OCI-LY1 (cell line): Measurements from ENCODE around the gene GALNT2.

Experiments used
- H2AFZ ChIP-seq: fragments of 200-600 bp; sonication (generic), shearing (Covaris generic); 2 replicates; pipeline ENCODE4 v1.6.0; 2014; ENCODE audit warnings: antibody characterized with exemption, mild to moderate bottlenecking, low read length
- H3F3A ChIP-seq: fragments of 200-600 bp; sonication (generic), shearing (Covaris generic); 2 replicates; pipeline ENCODE4 v1.6.0; 2014; ENCODE audit warnings: mild to moderate bottlenecking, antibody characterized with exemption, low read length, moderate library complexity; ENCODE audit not compliant: insufficient read depth
- H3K27ac ChIP-seq: fragments of 200-600 bp; sonication (generic); 2 replicates; pipeline ENCODE4 v1.5.1; 2014; ENCODE audit warnings: low read length, mixed run types, mild to moderate bottlenecking, low read depth; ENCODE audit not compliant: poor library complexity, severe bottlenecking
- H3K27me3 ChIP-seq: fragments of 200-600 bp; sonication (generic); 2 replicates; pipeline ENCODE4 v1.6.0; 2014; ENCODE audit warnings: antibody characterized with exemption, mild to moderate bottlenecking, low read length, moderate library complexity; ENCODE audit not compliant: insufficient read depth
- H3K36me3 ChIP-seq: fragments of 200-600 bp; sonication (generic); 2 replicates; pipeline ENCODE4 v1.6.1; 2014; ENCODE audit warnings: mild to moderate bottlenecking, antibody characterized with exemption, low read length, moderate library complexity, mixed read lengths; ENCODE audit not compliant: insufficient read depth
- H3K4me1 ChIP-seq: fragments of 200-600 bp; sonication (generic); 2 replicates; pipeline ENCODE4 v1.5.1; 2014; ENCODE audit warnings: mild to moderate bottlenecking, low read length, moderate library complexity; ENCODE audit not compliant: insufficient read depth, severe bottlenecking
- H3K4me2 ChIP-seq: fragments of 200-600 bp; sonication (generic), shearing (Covaris generic); 2 replicates; pipeline ENCODE4 v1.6.1; 2014; ENCODE audit warnings: low read length
- H3K4me3 ChIP-seq: fragments of 200-600 bp; sonication (generic); 2 replicates; pipeline ENCODE4 v1.5.1; 2014; ENCODE audit warnings: low read length, low read depth, mild to moderate bottlenecking, mixed read lengths; ENCODE audit not compliant: poor library complexity, severe bottlenecking
- H3K79me2 ChIP-seq: fragments of 200-600 bp; shearing (Covaris generic); 2 replicates; pipeline ENCODE4 v1.6.1; 2016; ENCODE audit warnings: mixed run types, low read length, mixed read lengths; ENCODE audit not compliant: insufficient read depth
- H3K9ac ChIP-seq: fragments of 200-600 bp; sonication (generic), shearing (Covaris generic); 2 replicates; pipeline ENCODE4 v1.6.1; 2014; ENCODE audit warnings: mild to moderate bottlenecking, low read length, mixed read lengths
- H3K9me2 ChIP-seq: fragments of 200-600 bp; sonication (generic), shearing (Covaris generic); 2 replicates; pipeline ENCODE4 v1.6.1; 2014; ENCODE audit warnings: low read depth, mild to moderate bottlenecking, low read length, mixed read lengths
- H3K9me3 ChIP-seq: fragments of 200-600 bp; shearing (Covaris generic); 2 replicates; pipeline ENCODE4 v1.6.1; 2014; ENCODE audit warnings: low read length, mixed read lengths
- H4K20me1 ChIP-seq: fragments of 200-600 bp; sonication (generic), shearing (Covaris generic); 2 replicates; pipeline ENCODE4 v1.6.0; 2016; ENCODE audit warnings: mild to moderate bottlenecking, low read length; ENCODE audit not compliant: insufficient read depth
- EZH2 ChIP-seq: fragments of 200-600 bp; sonication (generic), shearing (Covaris generic); IDR thresholded peaks from 2 replicates; pipeline ENCODE4 v1.8.0; 2017; ENCODE audit warnings: borderline replicate concordance, mixed run types, mild to moderate bottlenecking, antibody characterized with exemption, low read length, moderate library complexity, mixed read lengths
- TF ChIP-seq, protein P1 (sequence below): fragments of 200-600 bp; sonication (generic), shearing (Covaris generic); IDR thresholded peaks from 2 replicates; pipeline ENCODE4 v1.5.1; 2017; ENCODE audit warnings: mild to moderate bottlenecking, antibody characterized with exemption, low read length, moderate library complexity, mixed read lengths

Gene GALNT2

DNA sequence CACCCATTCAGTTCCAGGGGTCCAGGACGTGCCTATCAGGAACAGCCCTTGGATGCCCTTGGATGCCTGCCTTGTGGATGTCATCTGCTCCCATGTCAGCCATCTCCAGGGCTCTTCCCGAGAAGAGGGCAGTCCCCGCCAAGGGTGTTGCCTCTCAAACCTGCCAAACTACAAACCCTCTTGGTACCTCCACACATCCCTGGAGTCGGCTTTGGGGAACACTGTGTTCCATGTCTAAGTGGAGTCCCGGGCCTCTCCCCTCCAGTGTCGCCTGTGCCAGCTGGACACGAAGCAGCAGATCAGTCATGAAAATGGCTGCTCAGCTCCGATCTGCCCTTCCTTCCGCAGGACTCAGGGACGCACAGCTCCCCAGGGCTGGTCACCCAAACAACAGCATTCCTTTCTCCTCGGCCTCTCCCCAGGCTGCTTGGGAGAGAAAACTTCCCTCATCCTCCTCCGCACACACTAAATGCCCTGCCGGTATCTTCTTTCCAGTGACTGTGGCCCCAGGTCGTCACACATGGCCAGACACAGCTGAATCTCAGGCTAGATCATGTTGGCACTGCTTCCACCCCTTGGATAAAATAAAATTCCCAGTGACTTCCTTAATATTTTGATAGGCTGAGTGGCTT is 53.4 kb downstream of the GALNT2 start:
- Histone ChIP-seq H3F3A (peaks cover 20% of the 10 kb centered on the region), H3K4me2 (peak overlapping the region; percentile 35), H3K79me2 (peaks cover 18% of the 10 kb centered on the region), H2AFZ (no peak overlapping the region), H4K20me1 (no peaks in the 10 kb centered on the region), H3K9me3 (no peaks in the 10 kb centered on the region), H3K9ac (peak overlapping the region; percentile 52), H3K9me2 (no peaks in the 10 kb centered on the region), H3K4me3 (peak overlapping the region; percentile 17), H3K27me3 (no peaks in the 10 kb centered on the region), H3K36me3 (peaks cover 19% of the 10 kb centered on the region; the same call in 1 of the 2 replicates), H3K4me1 (peaks cover 91% of the 10 kb centered on the region), H3K27ac (peak overlapping the region; percentile 99)
- TF ChIP-seq EZH2 = no peak
- TF ChIP-seq, protein P1, sequence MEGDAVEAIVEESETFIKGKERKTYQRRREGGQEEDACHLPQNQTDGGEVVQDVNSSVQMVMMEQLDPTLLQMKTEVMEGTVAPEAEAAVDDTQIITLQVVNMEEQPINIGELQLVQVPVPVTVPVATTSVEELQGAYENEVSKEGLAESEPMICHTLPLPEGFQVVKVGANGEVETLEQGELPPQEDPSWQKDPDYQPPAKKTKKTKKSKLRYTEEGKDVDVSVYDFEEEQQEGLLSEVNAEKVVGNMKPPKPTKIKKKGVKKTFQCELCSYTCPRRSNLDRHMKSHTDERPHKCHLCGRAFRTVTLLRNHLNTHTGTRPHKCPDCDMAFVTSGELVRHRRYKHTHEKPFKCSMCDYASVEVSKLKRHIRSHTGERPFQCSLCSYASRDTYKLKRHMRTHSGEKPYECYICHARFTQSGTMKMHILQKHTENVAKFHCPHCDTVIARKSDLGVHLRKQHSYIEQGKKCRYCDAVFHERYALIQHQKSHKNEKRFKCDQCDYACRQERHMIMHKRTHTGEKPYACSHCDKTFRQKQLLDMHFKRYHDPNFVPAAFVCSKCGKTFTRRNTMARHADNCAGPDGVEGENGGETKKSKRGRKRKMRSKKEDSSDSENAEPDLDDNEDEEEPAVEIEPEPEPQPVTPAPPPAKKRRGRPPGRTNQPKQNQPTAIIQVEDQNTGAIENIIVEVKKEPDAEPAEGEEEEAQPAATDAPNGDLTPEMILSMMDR = no peak

DNA sequence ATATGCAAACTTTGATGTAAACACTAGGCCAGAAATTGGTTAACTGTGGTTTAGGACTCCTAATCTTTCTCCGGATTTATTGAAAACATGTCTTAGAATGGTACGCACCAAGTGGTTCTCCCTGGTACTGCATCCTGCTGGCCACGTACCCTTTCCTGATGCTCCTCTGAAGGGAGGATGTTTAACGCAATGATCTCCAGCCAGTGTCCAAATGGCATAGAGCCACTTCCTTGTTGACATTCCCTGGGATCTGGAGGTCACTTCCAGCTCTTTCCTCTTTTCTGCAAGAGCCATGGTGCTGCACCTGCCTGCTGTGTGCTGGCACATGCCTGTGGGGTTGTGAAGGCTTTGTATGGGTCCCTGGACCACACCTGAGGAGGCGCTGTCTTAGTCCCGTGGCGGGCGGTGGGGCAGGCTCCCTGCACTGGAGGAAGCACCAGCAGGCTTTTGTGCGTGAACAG is 53.9 kb downstream of the GALNT2 start:
- no peak overlapping the region for H2AFZ ChIP-seq
- H4K20me1 ChIP-seq = no peaks in the 10 kb centered on the region
- peak overlapping the region; percentile 35 for H3K4me2 ChIP-seq
- H3K4me1 ChIP-seq = peaks cover 97% of the 10 kb centered on the region
- peaks cover 23% of the 10 kb centered on the region for H3K79me2 ChIP-seq
- no peaks in the 10 kb centered on the region for H3K9me2 ChIP-seq
- no peaks in the 10 kb centered on the region for H3K27me3 ChIP-seq
- H3F3A ChIP-seq = peaks cover 20% of the 10 kb centered on the region
- peaks cover 14% of the 10 kb centered on the region; the same call in 1 of the 2 replicates for H3K36me3 ChIP-seq
- TF ChIP-seq, protein P1 = peak; percentile 86
- no peak for TF ChIP-seq EZH2
- no peaks in the 10 kb centered on the region for H3K9me3 ChIP-seq
- peak overlapping the region; percentile 99 for H3K27ac ChIP-seq
- peak overlapping the region; percentile 17 for H3K4me3 ChIP-seq
- H3K9ac ChIP-seq = peak overlapping the region; percentile 36

DNA sequence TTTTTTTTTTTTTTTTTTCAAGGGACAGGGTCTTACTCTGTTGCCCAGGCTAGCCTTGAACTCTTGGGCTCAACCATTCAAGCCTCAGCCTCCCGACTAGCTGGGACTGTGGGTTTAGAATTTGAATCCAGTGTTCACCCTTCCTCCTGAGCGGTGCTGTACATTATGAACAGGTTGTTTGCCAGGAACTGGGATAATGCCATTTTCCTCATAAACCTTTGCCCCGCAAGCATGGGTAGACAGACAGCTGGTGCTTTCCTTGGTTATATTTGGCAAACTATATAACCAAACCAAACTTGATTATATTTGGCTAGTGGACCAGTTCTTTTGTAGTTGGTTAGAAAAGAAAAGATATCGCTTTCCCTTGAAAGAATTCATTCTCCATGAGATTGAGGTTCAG is 54.9 kb downstream of the GALNT2 start:
- peak overlapping the region; percentile 68 for H3K9ac ChIP-seq
- H3K36me3 ChIP-seq = peaks cover 6% of the 10 kb centered on the region; the same call in 1 of the 2 replicates
- no peak overlapping the region for H3K4me3 ChIP-seq
- H3K4me2 ChIP-seq = peak overlapping the region; percentile 65
- no peaks in the 10 kb centered on the region for H4K20me1 ChIP-seq
- TF ChIP-seq, protein P1 = no peak
- no peak for TF ChIP-seq EZH2
- H3K4me1 ChIP-seq = peaks cover 100% of the 10 kb centered on the region
- H3F3A ChIP-seq = peaks cover 20% of the 10 kb centered on the region
- H3K79me2 ChIP-seq = peaks cover 32% of the 10 kb centered on the region
- H3K9me2 ChIP-seq = no peaks in the 10 kb centered on the region
- H3K9me3 ChIP-seq = no peaks in the 10 kb centered on the region
- peak overlapping the region; percentile 99 for H3K27ac ChIP-seq
- no peak overlapping the region for H2AFZ ChIP-seq
- no peaks in the 10 kb centered on the region for H3K27me3 ChIP-seq
